GM12878 (cell line): ENCODE results near the gene MELTF. TPM values are rescaled to one million over a fixed set of nuclear protein-coding genes. Genes with fewer than 3 reads are reported as not detected.

ENCODE experiments used
- ATF2 ChIP-seq: IDR thresholded peaks from 2 replicates; pipeline ENCODE4 v1.6.1; 2012; ENCODE audit warnings: low read length, inconsistent platforms
- BMI1 ChIP-seq: fragments of 450-650 bp; IDR thresholded peaks from 2 replicates; pipeline ENCODE4 v1.6.1; 2016; ENCODE audit warnings: mild to moderate bottlenecking, moderate library complexity, borderline replicate concordance
- CUX1 ChIP-seq: IDR thresholded peaks from 2 replicates; pipeline ENCODE4 v1.6.1; 2012; ENCODE audit warnings: improper control_type of control experiment, low read depth, low read length; ENCODE audit not compliant: insufficient replicate concordance
- HDGF ChIP-seq: fragments of 450-650 bp; IDR thresholded peaks from 2 replicates; pipeline ENCODE4 v1.6.1; 2016; ENCODE audit warnings: antibody characterized with exemption
- MYB ChIP-seq: fragments of 150-350 bp; IDR thresholded peaks from 2 replicates; pipeline ENCODE4 v1.6.1; 2014; ENCODE audit warnings: mild to moderate bottlenecking, low read depth, low read length, borderline replicate concordance
- SKIL ChIP-seq: fragments of 450-650 bp; IDR thresholded peaks from 2 replicates; pipeline ENCODE4 v1.6.1; 2017; ENCODE audit warnings: mild to moderate bottlenecking, low read depth, inconsistent platforms; ENCODE audit not compliant: poor library complexity, severe bottlenecking
- SREBF1 ChIP-seq: IDR thresholded peaks from 2 replicates; pipeline ENCODE4 v1.6.1; 2012; ENCODE audit warnings: mild to moderate bottlenecking, low read length
- SUPT20H ChIP-seq: IDR thresholded peaks from 2 replicates; pipeline ENCODE4 v1.6.1; 2011; ENCODE audit warnings: low read depth, mild to moderate bottlenecking, low read length, moderate library complexity, borderline replicate concordance; ENCODE audit not compliant: control insufficient read depth
- USF1 ChIP-seq: IDR thresholded peaks from 2 replicates; pipeline ENCODE4 v1.6.1; 2011; ENCODE audit warnings: borderline replicate concordance, low read depth, mild to moderate bottlenecking, moderate library complexity, mixed read lengths, low read length; ENCODE audit not compliant: insufficient read depth; ENCODE audit errors: extremely low read length
- ZBTB33 ChIP-seq: fragments of 450-650 bp; IDR thresholded peaks from 2 replicates; pipeline ENCODE4 v1.6.1; 2017; ENCODE audit warnings: mild to moderate bottlenecking
- ZNF217 ChIP-seq: fragments of 450-650 bp; IDR thresholded peaks from 2 replicates; pipeline ENCODE4 v1.6.1; 2017; ENCODE audit warnings: antibody characterized with exemption, mild to moderate bottlenecking
- polyA plus RNA-seq, 11 experiments: library from polyadenylated mRNA; depleted of rRNA in 4 of 11; unstranded in 6 of 11; stranded (reverse) in 5 of 11; fragments of >200 nt; fragmentation: Nextera tagmentation in 4 of 11; fragmentation: Illumina TruSeq in 1 of 11; extraction: Ambion mirVana in 4 of 11; extraction: Trizol in 1 of 11; gene quantifications; 1 replicate in 1 of 11; 2 replicates in 10 of 11; pipeline versions ENCODE4 v1.2.1 to v1.2.3, GENCODE V29; 2011 to 2016; ENCODE audit warnings: inconsistent platforms in 2 of 11, missing spikeins in 2 of 11, low read depth in 1 of 11
- total RNA-seq, 4 experiments: library from RNA; depleted of rRNA in 3 of 4; stranded (reverse); fragments of >200 nt in 3 of 4; fragmentation: Illumina TruSeq in 1 of 4; extraction: Trizol in 1 of 4; gene quantifications; 2 replicates each; pipeline versions ENCODE4 v1.2.1 to v1.2.3, GENCODE V29; 2013 to 2021
- TF ChIP-seq, protein P1 (sequence below): fragments of 450-650 bp; IDR thresholded peaks from 2 replicates; pipeline ENCODE4 v1.6.1; 2017; ENCODE audit warnings: antibody characterized with exemption, mild to moderate bottlenecking, moderate library complexity

The MELTF gene
- total and polyA plus RNA-seq, 10 of the 15 experiments (the other 5 are each of a cell fraction or from before 2014, with no cell fraction given), result 0.55 to 49.1 (median 11.1) TPM

DNA sequence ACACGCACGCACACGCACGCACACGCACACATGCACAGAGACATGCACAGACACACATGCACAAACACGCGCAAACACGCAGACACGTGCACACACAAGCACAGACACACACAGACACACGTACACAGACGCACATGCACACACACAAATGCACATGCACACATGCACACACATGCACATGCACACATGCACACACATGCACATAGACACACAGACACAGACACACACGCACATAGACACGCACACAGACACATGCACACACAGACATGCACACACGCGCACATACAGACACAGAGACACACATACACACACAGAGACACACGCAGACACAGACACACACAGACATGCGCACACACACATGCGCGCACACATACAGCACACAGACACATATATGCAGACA is 34.6 kb downstream of the MELTF start (continued):
- TF ChIP-seq ATF2 (no peak), HDGF (no peak), SUPT20H (no peak), ZNF217 (no peak), BMI1 (no peak), SKIL (no peak), ZBTB33 (no peak), CUX1 (no peak), SREBF1 (no peak), MYB (no peak), USF1 (no peak)
- TF ChIP-seq, protein P1, sequence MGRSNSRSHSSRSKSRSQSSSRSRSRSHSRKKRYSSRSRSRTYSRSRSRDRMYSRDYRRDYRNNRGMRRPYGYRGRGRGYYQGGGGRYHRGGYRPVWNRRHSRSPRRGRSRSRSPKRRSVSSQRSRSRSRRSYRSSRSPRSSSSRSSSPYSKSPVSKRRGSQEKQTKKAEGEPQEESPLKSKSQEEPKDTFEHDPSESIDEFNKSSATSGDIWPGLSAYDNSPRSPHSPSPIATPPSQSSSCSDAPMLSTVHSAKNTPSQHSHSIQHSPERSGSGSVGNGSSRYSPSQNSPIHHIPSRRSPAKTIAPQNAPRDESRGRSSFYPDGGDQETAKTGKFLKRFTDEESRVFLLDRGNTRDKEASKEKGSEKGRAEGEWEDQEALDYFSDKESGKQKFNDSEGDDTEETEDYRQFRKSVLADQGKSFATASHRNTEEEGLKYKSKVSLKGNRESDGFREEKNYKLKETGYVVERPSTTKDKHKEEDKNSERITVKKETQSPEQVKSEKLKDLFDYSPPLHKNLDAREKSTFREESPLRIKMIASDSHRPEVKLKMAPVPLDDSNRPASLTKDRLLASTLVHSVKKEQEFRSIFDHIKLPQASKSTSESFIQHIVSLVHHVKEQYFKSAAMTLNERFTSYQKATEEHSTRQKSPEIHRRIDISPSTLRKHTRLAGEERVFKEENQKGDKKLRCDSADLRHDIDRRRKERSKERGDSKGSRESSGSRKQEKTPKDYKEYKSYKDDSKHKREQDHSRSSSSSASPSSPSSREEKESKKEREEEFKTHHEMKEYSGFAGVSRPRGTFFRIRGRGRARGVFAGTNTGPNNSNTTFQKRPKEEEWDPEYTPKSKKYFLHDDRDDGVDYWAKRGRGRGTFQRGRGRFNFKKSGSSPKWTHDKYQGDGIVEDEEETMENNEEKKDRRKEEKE, result no peak
